Endometrial microvascular endothelial cells (primary cell): ENCODE data around the gene PDE4D. TPM values are rescaled to one million over a fixed set of nuclear protein-coding genes. Genes with fewer than 3 reads are reported as not detected.

ENCODE experiments used
- in situ Hi-C: cut with HindIII; loops from 2 replicates; pipeline ENCODE4 v1.10.0; 2017; ENCODE audit warnings: low sequenced_read_pairs, low pct_unique_long_range_greater_than_20kb; ENCODE audit errors: inconsistent ontology term
- total RNA-seq: library from RNA; depleted of rRNA; stranded (reverse); fragments of >200 nt; gene quantifications from one replicate; pipeline ENCODE4 v1.2.3, GENCODE V29; 2015; ENCODE audit errors: inconsistent ontology term

Gene PDE4D
- total RNA-seq, 1 donor from 2014 or later: 7.9 TPM

- in situ Hi-C loops: no loop called here
Observed at GRCh38 chr5:59559847-59560246, 333.7 kb downstream of the PDE4D start.

DNA sequence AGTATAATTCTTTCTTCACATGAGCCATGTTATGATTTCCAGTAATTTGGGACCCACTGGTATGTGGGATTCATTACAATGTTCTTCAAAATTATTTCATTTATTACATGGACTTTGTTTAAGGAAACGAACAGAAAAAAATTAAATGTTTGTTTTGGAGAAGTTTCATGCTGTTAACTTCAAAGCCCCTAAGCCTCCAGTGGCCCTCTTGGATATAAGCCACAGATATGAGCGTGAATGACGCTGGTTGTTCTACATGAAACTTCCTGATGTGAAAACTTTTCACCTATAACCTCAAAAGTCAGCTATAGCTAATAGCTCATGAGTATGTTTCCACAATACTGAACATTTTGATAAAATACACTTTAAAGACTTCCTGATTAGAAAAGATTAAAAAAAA lies 334.2 kb downstream of the PDE4D start:
- in situ Hi-C loops: no loop called here

DNA sequence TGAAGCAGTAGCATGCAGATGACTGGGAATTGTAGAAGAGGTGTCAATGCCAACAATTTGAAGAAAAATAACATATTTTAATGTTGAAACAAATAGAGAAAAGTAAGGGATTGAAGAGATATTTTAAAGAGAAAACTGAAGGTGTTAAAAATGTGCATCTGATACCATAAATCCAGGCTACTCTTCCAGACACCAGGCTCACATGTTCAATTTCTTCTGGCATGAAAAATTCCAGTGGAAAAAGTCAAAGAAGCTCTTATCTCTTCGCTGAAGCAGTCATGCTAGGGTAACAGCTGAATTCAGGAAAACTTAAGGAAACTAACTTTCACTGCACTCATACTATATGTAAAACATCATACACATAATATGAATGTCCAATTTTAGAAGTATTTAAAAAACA lies 335.0 kb downstream of the PDE4D start:
- in situ Hi-C loops: no loop called here

DNA sequence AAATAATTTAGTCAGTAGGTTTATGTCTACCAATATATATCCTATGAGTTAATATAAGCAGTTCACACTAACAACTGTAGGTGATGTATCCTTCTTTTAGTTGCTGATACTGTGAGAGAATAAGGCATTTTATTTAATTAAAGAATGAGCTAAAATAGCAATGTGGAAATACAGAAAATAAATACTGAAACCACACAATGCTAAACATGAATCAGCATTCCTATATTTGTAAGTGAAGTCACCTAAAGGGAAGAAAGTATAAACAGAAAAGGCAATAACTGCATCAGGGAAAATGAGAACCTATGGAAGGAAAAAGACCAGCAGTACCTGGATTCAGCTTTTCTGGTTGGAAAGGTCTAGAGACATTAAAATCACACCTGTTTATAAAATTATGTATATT lies 336.0 kb downstream of the PDE4D start:
- in situ Hi-C loops: no loop called here

DNA sequence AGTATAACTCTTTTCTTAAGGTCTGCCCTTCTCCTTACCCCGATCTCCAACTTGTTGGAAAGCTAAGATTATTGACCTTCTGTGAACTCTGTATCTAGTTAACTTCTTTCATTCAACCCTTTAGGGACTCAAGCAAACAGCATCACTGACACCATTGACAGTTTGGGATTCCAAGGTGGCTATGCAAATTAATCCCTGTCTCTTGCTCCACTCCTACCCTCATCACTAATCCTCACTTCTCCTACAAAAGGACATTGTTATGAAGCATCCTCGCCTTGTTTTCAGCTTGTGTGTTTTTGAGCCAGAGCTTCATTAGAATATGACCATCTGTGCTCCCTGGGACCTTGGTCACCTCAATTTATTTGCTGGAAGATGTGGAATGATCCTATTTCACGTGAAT lies 337.9 kb downstream of the PDE4D start:
- in situ Hi-C loops: no loop called here

GRCh38 chr5:59554501-59554900 lies 339.0 kb downstream of the PDE4D start:
- in situ Hi-C loops: no loop called here

- in situ Hi-C loops: no loop called here
Observed at GRCh38 chr5:59553992-59554391, 339.5 kb downstream of the PDE4D start.

GRCh38 chr5:59548807-59549357 lies 344.6 kb downstream of the PDE4D start:
- in situ Hi-C loops: no loop called here

DNA sequence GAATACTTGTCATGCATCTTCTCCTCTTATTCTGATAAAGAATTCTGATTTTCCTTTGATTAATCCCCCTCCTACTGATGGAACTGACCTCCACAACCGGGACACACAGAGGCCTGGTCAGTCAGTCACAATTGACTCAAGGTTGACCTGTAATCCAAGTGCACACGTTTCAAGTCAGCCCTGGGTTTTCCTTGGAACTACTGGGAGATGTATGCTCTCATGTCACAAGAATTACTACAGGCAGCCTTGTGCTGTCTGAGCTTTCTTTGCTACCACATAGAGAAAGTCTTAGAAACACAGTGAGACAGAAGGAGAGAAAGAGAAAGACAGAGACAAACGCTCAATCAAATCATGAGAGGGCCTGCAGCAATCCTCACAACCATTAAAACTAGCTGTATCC lies 345.8 kb downstream of the PDE4D start:
- in situ Hi-C loops: no loop called here

DNA sequence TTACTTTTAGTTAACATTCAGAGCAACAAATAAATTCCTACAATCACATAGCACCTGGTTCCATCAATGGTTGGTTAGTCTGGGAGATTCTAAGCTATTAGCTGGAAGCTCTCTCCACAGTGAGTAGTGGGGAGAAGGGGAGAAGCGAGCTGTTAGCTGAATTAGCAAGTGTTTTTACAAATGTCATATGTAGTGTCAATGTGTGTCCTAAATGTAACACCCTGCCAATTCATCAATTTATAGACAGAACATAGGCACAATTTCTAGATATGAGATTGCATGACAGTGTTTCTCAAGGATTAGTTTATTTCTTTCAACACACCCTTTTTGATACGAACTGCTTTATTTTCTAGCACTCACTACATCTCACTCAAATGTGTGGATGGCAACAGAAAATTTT lies 349.0 kb downstream of the PDE4D start:
- in situ Hi-C loops: no loop called here

DNA sequence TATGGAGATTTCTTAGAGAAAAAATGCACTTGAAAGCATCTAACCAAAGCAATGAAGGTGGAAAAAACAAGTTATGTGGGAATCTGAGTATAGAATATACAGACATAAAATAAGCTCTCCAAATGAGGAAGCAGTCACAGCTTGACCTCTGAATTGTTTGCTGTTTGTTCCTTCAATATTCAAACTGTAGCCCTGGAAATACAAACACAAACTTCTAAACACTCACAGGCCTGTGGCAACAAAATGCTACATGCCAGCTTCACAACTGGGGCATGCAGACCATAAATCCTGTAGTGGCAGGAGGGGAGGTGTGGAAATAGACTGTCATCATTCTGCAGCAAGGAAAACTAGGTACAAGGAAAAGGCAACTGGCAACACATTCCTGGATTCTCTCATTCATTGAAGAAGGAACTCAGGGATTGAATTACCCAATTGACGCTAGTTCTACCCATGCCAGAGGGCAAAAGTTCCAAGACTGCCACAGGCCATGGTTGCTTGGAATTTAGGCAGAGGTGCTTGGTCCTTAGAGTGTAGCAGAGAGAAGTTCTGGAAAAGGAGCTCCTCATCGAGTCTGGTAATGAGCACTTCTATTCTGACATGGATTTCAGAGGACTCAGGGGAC lies 349.6 kb downstream of the PDE4D start:
- in situ Hi-C loops: no loop called here

DNA sequence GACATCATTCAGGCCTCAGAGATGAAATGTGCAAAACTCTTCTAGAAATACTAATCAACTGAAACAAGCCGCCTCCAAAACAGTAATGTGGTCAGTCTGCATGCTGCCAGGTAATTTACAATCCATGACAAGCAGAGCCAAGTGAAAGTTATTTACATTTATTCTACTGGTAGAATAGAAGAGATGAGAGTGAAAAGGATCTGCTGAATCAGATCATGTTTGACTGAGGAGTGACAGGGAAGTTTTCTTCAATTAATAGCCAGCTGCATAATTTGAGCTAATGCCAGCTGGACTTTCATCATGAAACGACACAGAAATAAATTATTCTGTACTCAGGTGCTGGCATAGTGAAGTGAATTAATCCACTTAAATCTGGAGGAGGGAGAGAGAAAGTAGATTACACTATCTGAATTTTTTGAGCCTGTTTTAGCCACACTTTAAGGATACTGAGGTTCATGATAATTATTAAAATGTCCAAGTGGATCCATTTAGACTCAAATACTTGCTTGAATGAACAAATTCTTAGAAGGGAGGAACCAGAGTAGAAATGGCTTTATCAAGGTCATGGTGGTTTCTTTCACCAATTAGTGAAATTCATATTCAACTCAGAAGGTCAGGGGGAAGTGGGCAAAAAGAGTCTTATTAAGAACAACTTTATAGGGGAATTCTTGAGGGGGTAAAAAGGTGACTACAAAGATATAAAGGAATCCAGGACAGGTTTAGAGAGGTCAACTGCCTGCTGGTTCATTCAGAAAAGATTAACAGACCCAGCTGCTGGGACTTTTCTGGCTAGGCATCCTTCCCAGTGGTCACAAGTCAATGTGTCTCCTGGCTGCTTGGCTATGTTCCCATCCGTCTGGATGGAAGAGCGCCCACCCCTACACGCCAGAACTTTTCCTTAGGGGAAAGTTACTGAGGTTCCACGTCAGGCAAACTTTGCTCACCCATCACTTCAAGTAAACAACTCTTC lies 350.4 kb downstream of the PDE4D start:
- in situ Hi-C loops: no loop called here

DNA sequence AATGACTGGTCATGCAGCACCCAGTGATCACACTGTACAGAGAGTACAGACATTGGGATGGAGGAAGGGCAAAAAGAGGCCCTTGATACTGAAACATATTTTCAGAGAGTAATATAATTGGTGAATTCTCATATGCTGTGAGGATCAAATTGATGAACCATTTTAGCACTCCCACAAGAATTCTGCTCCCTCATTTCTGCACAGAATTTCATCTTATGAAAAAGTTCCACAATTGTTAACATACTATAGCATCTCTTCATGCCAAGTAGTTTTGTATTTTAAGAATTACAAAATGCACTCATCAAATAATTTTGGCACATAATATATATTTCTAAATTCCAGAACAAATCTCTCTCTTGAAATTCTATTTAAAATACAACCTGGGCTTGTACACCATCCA lies 351.2 kb downstream of the PDE4D start:
- in situ Hi-C loops: no loop called here

- in situ Hi-C loops: no loop called here
Observed at GRCh38 chr5:59540366-59540765, 353.2 kb downstream of the PDE4D start.

DNA sequence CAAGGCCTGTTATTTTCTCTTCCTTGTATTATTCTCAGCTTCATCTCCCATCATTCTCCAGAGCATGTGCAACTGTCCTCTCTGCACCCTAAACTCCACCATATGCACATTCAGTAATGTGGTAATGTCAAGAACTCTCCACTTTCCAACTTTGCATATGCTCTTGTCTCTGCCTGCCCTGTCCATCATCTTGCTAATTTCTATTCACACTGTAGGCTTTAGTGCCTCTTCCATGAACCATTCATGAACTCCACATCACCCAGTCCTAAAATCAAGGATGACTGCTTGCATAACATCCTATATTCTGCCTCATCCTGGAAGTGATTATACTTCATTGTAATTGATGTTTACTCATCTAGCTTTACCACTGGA lies 354.8 kb downstream of the PDE4D start:
- in situ Hi-C loops: no loop called here

DNA sequence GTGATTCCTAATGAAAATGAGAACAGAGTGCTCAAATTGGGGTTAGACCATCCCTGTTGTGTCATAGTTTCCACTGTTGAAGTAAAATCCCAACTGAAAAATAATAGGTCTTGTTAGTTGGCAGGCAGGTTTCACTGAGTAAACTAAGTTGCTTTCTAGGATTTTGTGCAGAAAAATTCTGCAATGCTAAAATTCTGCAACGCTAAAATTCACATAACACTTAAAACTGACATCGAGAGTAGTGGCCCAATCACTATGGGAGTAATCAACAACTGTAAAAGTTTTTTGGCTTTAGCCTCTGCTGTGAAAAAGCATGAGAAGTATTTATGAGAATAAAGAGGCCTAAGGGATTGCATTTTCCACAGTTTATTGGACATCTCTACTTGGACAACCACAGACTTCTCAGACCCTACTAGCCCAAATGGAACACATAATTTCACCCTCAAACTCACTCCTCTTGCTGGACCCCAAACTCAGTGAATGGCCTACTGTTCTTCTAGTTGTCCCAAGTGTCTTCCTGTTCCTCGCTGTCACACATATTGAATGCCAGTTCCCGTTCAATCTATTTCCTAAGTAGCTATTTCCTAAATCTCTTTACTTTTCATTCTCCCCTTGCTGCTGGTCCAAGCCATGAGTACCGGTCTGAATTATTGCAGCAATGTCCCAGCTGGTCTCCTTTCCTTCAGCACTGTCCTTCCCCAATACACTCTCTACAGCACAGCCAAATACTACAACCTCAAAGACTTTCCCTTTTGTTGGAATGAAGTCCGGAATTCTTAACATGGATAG lies 355.4 kb downstream of the PDE4D start:
- in situ Hi-C loops: no loop called here

- in situ Hi-C loops: no loop called here
Observed at GRCh38 chr5:59536875-59537274, 356.7 kb downstream of the PDE4D start.

- in situ Hi-C loops: no loop called here
Observed at GRCh38 chr5:59535561-59535960, 358.0 kb downstream of the PDE4D start.

DNA sequence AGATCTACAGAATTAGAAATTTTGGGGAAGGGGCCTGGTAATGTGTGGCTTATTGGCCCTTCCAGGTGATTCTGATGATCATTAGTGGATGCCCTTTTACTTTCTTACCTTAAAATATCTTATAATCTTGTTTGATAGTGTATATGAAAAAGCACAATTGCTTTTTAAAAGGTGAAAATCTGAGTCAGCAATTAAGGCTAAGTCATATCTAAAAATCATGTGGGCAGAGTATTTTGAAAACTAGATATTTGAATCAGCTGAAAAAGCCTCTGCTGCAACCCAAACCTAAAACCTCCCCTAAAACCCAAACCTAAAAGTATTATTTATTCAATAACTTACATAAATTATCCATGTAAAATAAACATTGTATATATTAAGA lies 359.8 kb downstream of the PDE4D start:
- in situ Hi-C loops: no loop called here
